ENCODE results near the gene ANO8.
"Not testable (repeated sequence)": the region's sequence is repeated elsewhere in the genome, so short reads cannot be mapped to it uniquely, and the experiment has no call there.

Gene ANO8

DNA sequence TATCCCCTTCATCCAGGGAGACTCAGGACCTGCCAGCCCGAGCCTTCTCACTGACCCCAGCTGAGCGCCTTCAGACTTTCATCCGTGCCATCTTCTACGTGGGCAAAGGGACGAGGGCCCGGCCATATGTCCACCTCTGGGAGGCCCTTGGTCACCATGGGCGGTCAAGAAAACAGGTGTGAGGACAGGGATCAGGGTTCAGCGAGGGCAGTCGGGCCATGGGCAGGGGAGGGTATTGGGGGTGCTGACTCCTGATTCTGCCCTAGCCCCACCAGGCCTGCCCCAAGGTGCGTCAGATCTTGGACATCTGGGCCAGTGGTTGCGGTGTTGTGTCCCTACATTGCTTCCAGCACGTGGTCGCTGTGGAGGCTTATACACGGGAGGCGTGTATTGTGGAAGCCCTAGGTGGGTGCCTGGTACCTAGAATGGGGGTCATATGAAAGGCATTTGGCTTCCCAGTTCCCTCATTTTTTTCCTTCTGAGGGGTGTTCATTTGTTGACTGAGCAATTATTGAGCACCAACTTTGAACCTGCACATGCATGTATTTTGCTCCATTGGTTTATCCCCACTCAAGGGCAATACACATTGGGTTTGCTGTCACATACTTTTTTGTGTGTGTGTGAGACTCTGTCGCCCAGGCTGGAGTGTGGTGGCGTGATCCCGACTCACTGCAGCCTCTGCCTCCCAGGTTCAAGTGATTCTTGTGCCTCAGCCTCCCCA is 49.1 kb downstream of the ANO8 start:
- DNase-seq: no peak

GRCh38 chr19:17283504-17283996 is 51.1 kb downstream of the ANO8 start:
- DNase-seq: no peak

- DNase-seq: peak; percentile 82
Observed at GRCh38 chr19:17282488-17283125, 52.0 kb downstream of the ANO8 start.

DNA sequence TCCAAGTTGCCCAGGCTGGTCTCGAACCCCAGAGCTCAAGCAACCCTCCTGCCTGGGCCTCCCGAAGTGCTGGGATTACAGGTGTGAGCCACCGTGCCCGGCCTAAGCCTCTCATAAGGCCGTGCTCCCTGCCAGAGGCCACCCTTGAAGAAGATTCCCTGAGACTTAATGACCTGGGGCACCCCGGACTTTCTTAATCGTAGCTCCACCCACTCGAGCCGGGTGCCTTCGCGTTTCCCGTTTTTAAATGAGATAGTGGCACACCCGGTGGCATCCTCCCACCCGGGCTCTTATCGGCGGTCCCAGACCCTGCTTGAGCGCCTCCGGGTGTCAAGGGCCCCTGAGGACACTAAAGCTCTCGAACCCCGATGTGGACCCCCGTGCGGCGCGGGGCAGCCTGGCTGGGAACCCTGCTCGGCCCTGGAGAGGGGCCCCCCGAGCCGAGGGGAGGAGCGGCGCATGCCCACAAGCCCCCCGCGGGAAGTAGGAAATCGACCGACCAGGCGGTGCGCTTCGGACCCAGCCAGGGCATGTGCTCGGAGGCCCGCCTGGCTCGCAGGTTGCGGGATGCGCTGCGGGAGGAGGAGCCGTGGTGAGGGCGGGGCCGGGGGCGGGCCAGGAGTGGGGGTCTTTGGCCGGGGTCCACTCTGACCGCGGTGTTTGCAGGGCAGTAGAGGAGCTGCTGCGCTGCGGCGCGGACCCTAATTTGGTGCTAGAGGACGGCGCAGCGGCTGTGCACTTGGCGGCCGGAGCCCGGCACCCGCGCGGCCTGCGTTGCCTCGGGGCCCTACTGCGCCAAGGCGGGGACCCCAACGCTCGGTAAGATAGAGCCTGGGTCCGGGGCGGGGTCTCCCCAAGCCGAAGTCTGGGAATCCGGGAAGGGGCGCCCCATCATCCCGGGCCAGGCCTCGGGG is 53.0 kb downstream of the ANO8 start, which contains the start of gene ANKLE1:
ANKLE1 (plus strand) TSS at position 511 of the 914 bp plus-strand sequence; CDS start at position 531, 20 bp downstream.
- DNase-seq: peak; percentile 21

DNA sequence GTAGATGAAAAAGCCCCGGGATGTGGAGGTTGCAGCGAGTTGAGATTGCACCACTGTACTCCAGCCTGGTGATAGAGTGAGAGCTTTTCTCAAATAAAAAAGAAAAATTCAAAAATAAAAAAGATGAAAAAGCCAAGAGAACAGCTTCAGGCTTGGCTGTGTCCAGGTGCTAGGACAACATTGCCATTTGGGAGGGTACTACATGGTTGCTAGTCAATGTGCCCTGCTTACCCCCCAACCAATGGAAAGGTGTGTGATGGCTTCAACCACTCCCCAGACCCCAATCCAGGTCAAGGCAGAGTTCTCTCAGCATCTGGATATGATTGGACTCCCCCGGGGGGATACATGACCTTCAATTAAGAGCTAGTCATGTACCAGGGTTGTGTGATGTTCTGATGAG is 55.2 kb downstream of the ANO8 start:
- DNase-seq: no peak

DNA sequence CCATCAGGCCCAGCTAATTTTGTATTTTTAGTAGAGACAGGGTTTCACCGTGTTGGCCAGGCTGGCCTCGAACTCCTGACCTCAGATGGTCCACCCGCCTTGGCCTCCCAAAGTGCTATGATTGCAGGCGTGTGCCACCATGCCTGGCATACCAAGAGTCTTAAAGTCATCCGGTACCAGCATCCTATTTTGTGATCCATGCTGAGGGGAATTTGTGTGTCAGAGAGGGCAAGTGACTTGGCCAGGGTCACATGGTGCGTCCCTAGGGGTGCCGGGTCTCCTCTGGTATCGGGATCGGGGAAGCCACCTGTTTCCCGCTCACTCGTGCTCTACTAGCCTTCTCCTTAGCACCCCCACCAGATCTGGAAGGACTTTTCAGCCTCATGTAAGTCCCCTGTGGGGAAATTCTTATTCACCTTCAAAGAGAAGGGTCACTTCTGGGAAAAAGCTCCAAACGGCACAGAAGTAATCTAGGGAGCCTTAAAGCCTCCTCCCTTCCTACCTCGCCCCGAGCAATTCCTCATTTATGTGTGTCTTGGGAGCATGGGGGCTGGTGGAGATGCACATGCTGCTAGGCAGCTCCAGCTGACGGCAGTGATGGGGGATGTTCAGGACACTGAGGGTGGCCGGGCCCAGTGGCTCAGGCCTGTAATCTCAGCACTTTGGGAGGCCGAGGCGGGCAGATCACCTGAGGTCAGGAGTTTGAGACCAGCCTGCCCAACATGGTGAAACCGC is 59.0 kb downstream of the ANO8 start:
- no peak for DNase-seq

DNA sequence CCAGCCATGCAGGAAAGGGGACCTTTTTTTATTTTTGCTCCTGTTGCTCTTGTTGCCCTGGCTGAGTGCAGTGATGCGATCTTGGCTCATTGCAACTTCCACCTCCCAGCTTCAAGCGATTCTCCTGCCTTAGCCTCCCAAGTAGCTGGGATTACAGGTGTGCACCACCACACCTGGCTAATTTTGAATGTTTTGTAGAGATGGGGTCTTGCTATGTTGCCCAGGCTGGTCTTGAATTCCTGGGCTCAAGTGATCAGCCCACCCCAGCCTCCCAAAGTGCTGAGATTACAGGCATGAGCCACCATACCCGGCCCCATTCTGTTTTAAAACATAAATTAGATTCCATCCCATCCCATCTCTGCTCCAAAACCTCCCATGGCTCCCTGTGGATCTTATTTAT is 59.8 kb downstream of the ANO8 start:
- not testable (repeated sequence) for DNase-seq
